HepG2 (cell line): ENCODE results near the gene EFNA3. TPM values are rescaled to one million over a fixed set of nuclear protein-coding genes. Genes with fewer than 3 reads are reported as not detected.

Source experiments
- ATAC-seq: fragments of 200-7000 bp; cut with Tn5 transposase; 3 replicates; pipeline ENCODE4 v1.9.1; 2020; ENCODE audit warnings: mild to moderate bottlenecking, moderate library complexity
- BruUV-seq: library from RNA; stranded (reverse); fragments of 400-500 nt; replicated peaks from 2 replicates; lab custom pipeline; 2021; lab: Mats Ljungman, UMichigan
- CTCF ChIA-PET: fragments of 300-600 bp; formaldehyde crosslinking; extraction: SDS; loops from one replicate; lab custom pipeline; 2021; ENCODE audit warnings: low total read pairs, inconsistent platforms, low intra/inter-chr PET ratio; lab: Yijun Ruan, JAX
- POLR2A ChIA-PET: fragments of 350-600 bp; sonication (Branson Sonifier 250); formaldehyde crosslinking; loops from one replicate; lab custom pipeline; 2020; ENCODE audit warnings: antibody characterized with exemption, inconsistent platforms; lab: Yijun Ruan, JAX
- DNase-seq: peaks from one replicate; pipeline ENCODE4 v3.0.0-alpha.2; 2015; ENCODE audit warnings: low spot score
- FAIRE-seq: peaks from 3 replicates; lab custom pipeline; 2011; peaks lifted over from hg19 to GRCh38; lab: Jason Lieb, UNC
- H2AFZ ChIP-seq: one replicate; pipeline ENCODE4 v1.6.1; 2011; ENCODE audit warnings: low read length, inconsistent platforms
- H3K27ac ChIP-seq: fragments of 300-600 bp; 3 replicates; pipeline ENCODE4 v1.8.0; 2011; ENCODE audit warnings: mixed run types, mild to moderate bottlenecking, mixed read lengths, low read length, inconsistent platforms; ENCODE audit not compliant: insufficient read depth; ENCODE audit errors: extremely low read length
- H3K27me3 ChIP-seq, 2 experiments: fragments of 200-600 bp in 1 of 2; 2 replicates in 1 of 2; 3 replicates in 1 of 2; pipeline versions ENCODE4 v1.6.0 to v1.8.0; 2011; ENCODE audit warnings: low read length in 2 of 2, mild to moderate bottlenecking in 2 of 2, moderate library complexity in 2 of 2, inconsistent platforms in 1 of 2; ENCODE audit not compliant: insufficient read depth in 2 of 2, control insufficient read depth in 1 of 2
- H3K36me3 ChIP-seq, 2 experiments: fragments of 200-600 bp in 1 of 2; replicated peaks in 1 of 2; 2 replicates in 1 of 2; 3 replicates in 1 of 2; pipeline versions ENCODE4 v1.5.1 to v1.8.0; 2011; ENCODE audit warnings: low read length in 2 of 2, inconsistent platforms in 1 of 2; ENCODE audit not compliant: insufficient read depth in 2 of 2, control insufficient read depth in 1 of 2
- H3K4me1 ChIP-seq: 2 replicates; pipeline ENCODE4 v1.5.1; 2012; ENCODE audit warnings: low read length, inconsistent platforms; ENCODE audit not compliant: insufficient read depth
- H3K4me2 ChIP-seq: 2 replicates; pipeline ENCODE4 v1.6.0; 2011; ENCODE audit warnings: low read depth, low read length, inconsistent platforms
- H3K4me3 ChIP-seq, 3 experiments: fragments of 200-600 bp in 1 of 3; sonication (generic), shearing (Covaris generic) in 1 of 3; replicated peaks in 1 of 3; 2 replicates each; pipeline ENCODE4 v1.5.1; 2011 to 2016; ENCODE audit warnings: low read length in 3 of 3, inconsistent platforms in 2 of 3, low read depth in 2 of 3, mild to moderate bottlenecking in 2 of 3, control low read depth in 1 of 3, mixed read lengths in 1 of 3; ENCODE audit not compliant: insufficient read depth in 1 of 3
- H3K79me2 ChIP-seq: one replicate; pipeline ENCODE4 v1.6.1; 2011; ENCODE audit warnings: low read length, inconsistent platforms; ENCODE audit not compliant: insufficient read depth
- H3K9ac ChIP-seq: 2 replicates; pipeline ENCODE4 v1.6.0; 2011; ENCODE audit warnings: mild to moderate bottlenecking, low read depth, low read length, inconsistent platforms; ENCODE audit not compliant: insufficient read depth
- H3K9me3 ChIP-seq: 2 replicates; pipeline ENCODE4 v1.5.1; 2012; ENCODE audit warnings: mild to moderate bottlenecking, low read length
- H4K20me1 ChIP-seq: 2 replicates; pipeline ENCODE4 v1.6.0; 2011; ENCODE audit warnings: inconsistent platforms, mild to moderate bottlenecking, low read length, moderate library complexity; ENCODE audit not compliant: insufficient read depth
- AHDC1 ChIP-seq: sonication (generic); formaldehyde crosslinking; IDR thresholded peaks from 2 replicates; pipeline ENCODE4 v1.5.1; 2020; ENCODE audit warnings: mild to moderate bottlenecking, missing genetic modification reagents, borderline replicate concordance
- DRAP1 ChIP-seq: IDR thresholded peaks from 2 replicates; pipeline ENCODE4 v1.6.1; 2016; ENCODE audit warnings: missing genetic modification reagents, missing compliant biosample characterization
- HDAC2 ChIP-seq: sonication (generic); formaldehyde crosslinking; IDR thresholded peaks from 2 replicates; pipeline ENCODE4 v1.4.0; 2020; ENCODE audit warnings: missing genetic modification reagents
- HMGA1 ChIP-seq: sonication (generic); formaldehyde crosslinking; conservative IDR thresholded peaks from 2 replicates; pipeline ENCODE4 v1.4.0; 2020; ENCODE audit warnings: missing genetic modification reagents
- LCORL ChIP-seq, 2 experiments: fragments of 450-650 bp in 1 of 2; sonication (generic) in 1 of 2; formaldehyde crosslinking in 1 of 2; IDR thresholded peaks; 2 replicates each; pipeline versions ENCODE4 v1.5.0 to v1.6.1; 2017 to 2020; ENCODE audit warnings: antibody characterized with exemption in 1 of 2, missing genetic modification reagents in 1 of 2
- PHB2 ChIP-seq: fragments of 450-650 bp; IDR thresholded peaks from 2 replicates; pipeline ENCODE4 v1.6.1; 2018; ENCODE audit not compliant: partially characterized antibody
- RBM22 ChIP-seq: fragments of 200-400 bp; formaldehyde crosslinking; optimal IDR thresholded peaks from 2 replicates; pipeline ENCODE3; 2017; ENCODE audit warnings: mild to moderate bottlenecking, low read length, moderate library complexity
- SATB2 ChIP-seq: sonication (generic); formaldehyde crosslinking; IDR thresholded peaks from 2 replicates; pipeline ENCODE4 v1.5.0; 2020; ENCODE audit warnings: missing genetic modification reagents
- SMAD9 ChIP-seq: sonication (generic); formaldehyde crosslinking; IDR thresholded peaks from 2 replicates; pipeline ENCODE4 v1.5.1; 2020; ENCODE audit warnings: mild to moderate bottlenecking, missing genetic modification reagents
- ZFX ChIP-seq: sonication (generic); formaldehyde crosslinking; IDR thresholded peaks from 2 replicates; pipeline ENCODE4 v1.4.0; 2020; ENCODE audit warnings: mild to moderate bottlenecking, low read depth, missing genetic modification reagents, moderate library complexity
- ZKSCAN1 ChIP-seq: fragments of 150-350 bp; IDR thresholded peaks from 2 replicates; pipeline ENCODE4 v1.6.1; 2014; ENCODE audit warnings: low read length
- ZNF580 ChIP-seq: IDR thresholded peaks from 2 replicates; pipeline ENCODE4 v1.6.1; 2016; ENCODE audit warnings: low read depth, borderline replicate concordance
- ZNF740 ChIP-seq: sonication (generic); formaldehyde crosslinking; IDR thresholded peaks from 2 replicates; pipeline ENCODE4 v1.4.0; 2020; ENCODE audit warnings: missing genetic modification reagents
- ZSCAN25 ChIP-seq: sonication (generic); formaldehyde crosslinking; IDR thresholded peaks from 2 replicates; pipeline ENCODE4 v1.8.0; 2022; ENCODE audit warnings: mild to moderate bottlenecking, missing genetic modification reagents
- WGBS: methylation state at CpG from one replicate; pipeline ENCODE4 v1.1.6; 2017; ENCODE audit warnings: low lambda C conversion rate; 5-methylcytosine and 5-hydroxymethylcytosine counted together
- in situ Hi-C: cut with HindIII; loops from 2 replicates; pipeline ENCODE4 v1.10.0; 2017; ENCODE audit warnings: low pct_unique_long_range_greater_than_20kb; ENCODE audit not compliant: extremely low pct_ligation_motif_present
- intact Hi-C: fragments of 100-400 bp; cut with micrococcal nuclease; formaldehyde crosslinking; loops from one replicate; pipeline ENCODE4 v1.10.0; 2022; ENCODE audit not compliant: unreplicated experiment
- polyA plus RNA-seq, 8 experiments: library from polyadenylated mRNA; depleted of rRNA in 3 of 8; stranded (reverse) in 7 of 8; unstranded in 1 of 8; fragments of >200 nt; fragmentation: Illumina TruSeq in 4 of 8; extraction: Trizol in 4 of 8; gene quantifications; 2 replicates each; pipeline versions ENCODE4 v1.2.1 to v1.2.3, GENCODE V29; 2011 to 2016; ENCODE audit warnings: low read depth in 4 of 8, missing spikeins in 1 of 8, mixed read lengths in 1 of 8; ENCODE audit not compliant: insufficient read depth in 1 of 8
- total RNA-seq, 5 experiments: library from RNA; depleted of rRNA; stranded (reverse); fragments of >200 nt; fragmentation: Illumina TruSeq; extraction: Trizol; gene quantifications; 2 replicates each; pipeline ENCODE4 v1.2.3, GENCODE V29; 2016; ENCODE audit warnings: low read depth in 1 of 5

EFNA3 gene
- total and polyA plus RNA-seq, 2 of the 13 experiments (the other 11 are each of a cell fraction or from before 2014, with no cell fraction given), result 1.0 to 5.7 TPM

GRCh38 chr1:155050560-155051341, 27.9 kb upstream of the EFNA3 start, which contains the start of gene ADAM15 (continued):
- no peak for TF ChIP-seq SATB2 (CRISPR knock-in tag)
- TF ChIP-seq ZKSCAN1, result no peak
- TF ChIP-seq DRAP1 (CRISPR knock-in tag), result 0 out of 2 replicates have a peak, but pooled peaks have one; percentile 6
- no peak for TF ChIP-seq HMGA1 (CRISPR knock-in tag)
- no peak for TF ChIP-seq RBM22
- TF ChIP-seq ZSCAN25, result peak; percentile 26; the same call in 1 of the 2 replicates

- no peak for DNase-seq
- in situ Hi-C loops, result no loop called here
- intact Hi-C loops, result no loop called here
- Histone ChIP-seq H4K20me1 (no peaks in the 10 kb centered on the region), H2AFZ (no peak overlapping the region), H3K9me3 (no peaks in the 10 kb centered on the region), H3K27ac (no peak overlapping the region), H3K9ac (peak overlapping the region; percentile 57), H3K4me2 (peak overlapping the region; percentile 94), H3K36me3 (peaks cover 0 to 6% of the 10 kb centered on the region in 2 experiments; a peak in 3 of 5 replicates), H3K4me3 (peak overlapping the region; percentile 59 to 88 (median 70)), H3K79me2 (no peaks in the 10 kb centered on the region), H3K4me1 (peaks cover 55% of the 10 kb centered on the region), H3K27me3 (no peaks in the 10 kb centered on the region)
- peak; percentile 11 for ATAC-seq
- ChIA-PET POLR2A (interaction anchor here (0.7 to 2.7 kb wide), 15 partner anchors 8 to 106 kb away, joined by 3 to 11 read pairs (median 4); partner anchors contain the start of genes CKS1B, FLAD1, PBXIP1 and PYGO2), CTCF (interaction anchor here (0.8 to 1.8 kb wide), 2 partner anchors 10 to 34 kb away, joined by 4 to 5 read pairs; no protein-coding TSS in a partner anchor)
- BruUV-seq, result TSS peak; percentile 71
- no peak for FAIRE-seq
- 1% methylated on average over 16 of the region's 31 CpGs for WGBS
- TF ChIP-seq AHDC1 (CRISPR knock-in tag) (no peak), PHB2 (no peak), ZFX (peak; percentile 57), ZNF740 (CRISPR knock-in tag) (no peak), ZNF580 (CRISPR knock-in tag) (no peak), HDAC2 (CRISPR knock-in tag) (no peak), SMAD9 (no peak), LCORL (IDR thresholded peaks at IDR 0.05) (no peak), LCORL (CRISPR knock-in tag; IDR thresholded peaks at IDR 0.05) (peak; percentile 10; the same call in 1 of the 2 replicates)
Observed at GRCh38 chr1:155051342-155051776, 27.3 kb upstream of the EFNA3 start.
